WTC11 (cell line): ENCODE results near the gene SNX24. TPM values are rescaled to one million over a fixed set of nuclear protein-coding genes. Genes with fewer than 3 reads are reported as not detected.

Experiments used
- ATAC-seq: fragments of 200-7000 bp; cut with Tn5 transposase; 2 replicates; pipeline ENCODE4 v1.10.0; 2021; ENCODE audit warnings: mild to moderate bottlenecking, moderate library complexity
- CTCF ChIA-PET: fragments of 300-600 bp; sonication (Branson Sonifier 250); formaldehyde crosslinking; loops from one replicate; lab custom pipeline; 2021; ENCODE audit warnings: antibody characterized with exemption; lab: Charles Lee
- POLR2A ChIA-PET: fragments of 350-600 bp; sonication (Branson Sonifier 250); formaldehyde crosslinking; loops from one replicate; lab custom pipeline; 2021; ENCODE audit warnings: antibody characterized with exemption; lab: Charles Lee
- DNase-seq: peaks from one replicate; pipeline ENCODE4 v3.0.0; 2021; ENCODE audit warnings: low spot score
- H3K27ac Mint-ChIP-seq: 2 replicates; pipeline ENCODE4 v1.8.0; 2021; ENCODE audit warnings: mixed read lengths
- H3K27me3 Mint-ChIP-seq: 2 replicates; pipeline ENCODE4 v1.8.0; 2021; ENCODE audit warnings: low read depth, mild to moderate bottlenecking, moderate library complexity, mixed read lengths
- H3K36me3 Mint-ChIP-seq: 2 replicates; pipeline ENCODE4 v1.8.0; 2021; ENCODE audit warnings: mixed read lengths
- H3K4me1 Mint-ChIP-seq: 2 replicates; pipeline ENCODE4 v1.8.0; 2022; ENCODE audit warnings: mixed read lengths
- H3K4me3 Mint-ChIP-seq: 2 replicates; pipeline ENCODE4 v1.8.0; 2021; ENCODE audit warnings: mild to moderate bottlenecking, moderate library complexity, mixed read lengths
- H3K9me3 Mint-ChIP-seq: 2 replicates; pipeline ENCODE4 v1.8.0; 2021; ENCODE audit warnings: mixed read lengths
- ATF1 ChIP-seq: sonication (generic); formaldehyde crosslinking; IDR thresholded peaks from 2 replicates; pipeline ENCODE4 v1.8.1; 2023; ENCODE audit warnings: mild to moderate bottlenecking, moderate library complexity, missing genetic modification reagents
- ATF3 ChIP-seq: sonication (generic); formaldehyde crosslinking; conservative IDR thresholded peaks from 2 replicates; pipeline ENCODE4 v1.8.1; 2022; ENCODE audit warnings: mild to moderate bottlenecking, missing genetic modification reagents
- CTCF ChIP-seq: fragments of 200-600 bp; IDR thresholded peaks from 2 replicates; pipeline ENCODE4 v1.8.0; 2022; ENCODE audit warnings: antibody characterized with exemption
- ESRRA ChIP-seq: sonication (generic); formaldehyde crosslinking; IDR thresholded peaks from 2 replicates; pipeline ENCODE4 v1.8.1; 2022; ENCODE audit warnings: mild to moderate bottlenecking, missing genetic modification reagents, borderline replicate concordance
- IRF1 ChIP-seq: sonication (generic); formaldehyde crosslinking; IDR thresholded peaks from 2 replicates; pipeline ENCODE4 v1.8.0; 2023; ENCODE audit warnings: missing genetic modification reagents
- NFATC4 ChIP-seq: fragments of 250-450 bp; sonication (Bioruptor Pico); IDR thresholded peaks from 2 replicates; pipeline ENCODE4 v1.9.0; 2021; ENCODE audit warnings: mild to moderate bottlenecking
- NFE2L1 ChIP-seq: sonication (generic); formaldehyde crosslinking; IDR thresholded peaks from 2 replicates; pipeline ENCODE4 v1.8.1; 2023; ENCODE audit warnings: missing genetic modification reagents
- NFYB ChIP-seq: sonication (generic); formaldehyde crosslinking; conservative IDR thresholded peaks from 2 replicates; pipeline ENCODE4 v1.8.0; 2022; ENCODE audit warnings: low read depth, missing genetic modification reagents
- OVOL2 ChIP-seq: fragments of 250-450 bp; sonication (Bioruptor Pico); IDR thresholded peaks from 2 replicates; pipeline ENCODE4 v1.9.0; 2021; ENCODE audit warnings: mild to moderate bottlenecking, borderline replicate concordance
- PRDM15 ChIP-seq: sonication (generic); formaldehyde crosslinking; IDR thresholded peaks from 2 replicates; pipeline ENCODE4 v1.8.0; 2022; ENCODE audit warnings: missing genetic modification reagents
- PREB ChIP-seq: sonication (generic); formaldehyde crosslinking; IDR thresholded peaks from 2 replicates; pipeline ENCODE4 v1.8.1; 2022; ENCODE audit warnings: mild to moderate bottlenecking, missing genetic modification reagents, moderate library complexity, borderline replicate concordance
- TEAD1 ChIP-seq: sonication (generic); formaldehyde crosslinking; IDR thresholded peaks from 2 replicates; pipeline ENCODE4 v1.8.0; 2022; ENCODE audit warnings: mild to moderate bottlenecking, missing genetic modification reagents
- ZMAT4 ChIP-seq: fragments of 250-450 bp; sonication (Bioruptor Pico); IDR thresholded peaks from 2 replicates; pipeline ENCODE4 v1.9.0; 2021; ENCODE audit warnings: mild to moderate bottlenecking
- ZNF138 ChIP-seq: sonication (generic); formaldehyde crosslinking; conservative IDR thresholded peaks from 2 replicates; pipeline ENCODE4 v1.8.1; 2022; ENCODE audit warnings: mild to moderate bottlenecking, moderate library complexity, missing genetic modification reagents
- ZNF263 ChIP-seq: sonication (generic); formaldehyde crosslinking; IDR thresholded peaks from 2 replicates; pipeline ENCODE4 v1.8.1; 2022; ENCODE audit warnings: low read depth, mild to moderate bottlenecking, moderate library complexity, missing genetic modification reagents
- ZNF281 ChIP-seq: sonication (generic); formaldehyde crosslinking; IDR thresholded peaks from 2 replicates; pipeline ENCODE4 v1.8.0; 2023; ENCODE audit warnings: mild to moderate bottlenecking, missing genetic modification reagents
- ZNF396 ChIP-seq: fragments of 250-450 bp; sonication (Bioruptor Pico); IDR thresholded peaks from 2 replicates; pipeline ENCODE4 v1.8.0; 2021; ENCODE audit warnings: mild to moderate bottlenecking, moderate library complexity, borderline replicate concordance
- ZNF416 ChIP-seq: fragments of 250-450 bp; sonication (Bioruptor Pico); IDR thresholded peaks from 2 replicates; pipeline ENCODE4 v1.9.0; 2021; ENCODE audit warnings: mild to moderate bottlenecking, inconsistent platforms
- ZNF532 ChIP-seq: fragments of 250-450 bp; sonication (Bioruptor Pico); IDR thresholded peaks from 2 replicates; pipeline ENCODE4 v1.9.0; 2021; ENCODE audit warnings: mild to moderate bottlenecking, borderline replicate concordance
- ZNF671 ChIP-seq: fragments of 250-450 bp; sonication (Bioruptor Pico); IDR thresholded peaks from 2 replicates; pipeline ENCODE4 v1.8.0; 2021; ENCODE audit warnings: mild to moderate bottlenecking
- total RNA-seq: library from RNA; stranded (reverse); gene quantifications from 3 replicates; pipeline ENCODE4 v1.2.3, GENCODE V29; 2021

The SNX24 gene
- total RNA-seq, 1 experiment from 2014 or later = 15.5 TPM

- POLR2A ChIA-PET = interaction anchor here (1.2 kb wide), 1 partner anchor 73 kb away, joined by 5 read pairs; the partner anchor contains the start of gene SNX2
- TF ChIP-seq TEAD1 (CRISPR knock-in tag) (no peak), ESRRA (CRISPR knock-in tag) (no peak), IRF1 (CRISPR knock-in tag) (no peak), ATF3 (CRISPR knock-in tag) (no peak), ZNF138 (CRISPR knock-in tag) (no peak), ZMAT4 (CRISPR knock-in tag) (no peak), PRDM15 (no peak), ZNF416 (CRISPR knock-in tag) (no peak), ZNF396 (CRISPR knock-in tag) (no peak)
- TF ChIP-seq, all 79 proteins: peak for 0
- ATAC-seq = no peak
- H3K27ac Mint-ChIP-seq = no peak overlapping the region
- H3K36me3 Mint-ChIP-seq = peaks cover 1% of the 10 kb centered on the region; the same call in 1 of the 2 replicates
- H3K4me3 Mint-ChIP-seq = no peak overlapping the region
- peaks cover 4% of the 10 kb centered on the region; the same call in 1 of the 2 replicates for H3K9me3 Mint-ChIP-seq
- H3K27me3 Mint-ChIP-seq = peaks cover 18% of the 10 kb centered on the region
- CTCF ChIA-PET = interaction anchor here (1.2 kb wide), 1 partner anchor 331 kb away, joined by 4 read pairs; no protein-coding TSS in a partner anchor
- H3K4me1 Mint-ChIP-seq = peaks cover 36% of the 10 kb centered on the region
- DNase-seq = no peak
Measured at GRCh38 chr5:122847687-122848081, 2.3 kb downstream of the SNX24 start.

GRCh38 chr5:122849771-122850170 lies 4.4 kb downstream of the SNX24 start:
- POLR2A ChIA-PET = no interaction called here
- H3K4me3 Mint-ChIP-seq = no peak overlapping the region
- peaks cover 3% of the 10 kb centered on the region; the same call in 1 of the 2 replicates for H3K36me3 Mint-ChIP-seq
- H3K27me3 Mint-ChIP-seq = peaks cover 1% of the 10 kb centered on the region
- DNase-seq (no peak), ATAC-seq (no peak)
- CTCF ChIA-PET = no interaction called here
- H3K9me3 Mint-ChIP-seq = peaks cover 4% of the 10 kb centered on the region; the same call in 1 of the 2 replicates
- H3K27ac Mint-ChIP-seq = no peak overlapping the region
- H3K4me1 Mint-ChIP-seq = peaks cover 27% of the 10 kb centered on the region
- TF ChIP-seq ZNF671 (CRISPR knock-in tag) = no peak
- no peak for TF ChIP-seq NFE2L1
- no peak for TF ChIP-seq NFATC4 (CRISPR knock-in tag)
- no peak for TF ChIP-seq NFYB (CRISPR knock-in tag)
- TF ChIP-seq ZNF281 (CRISPR knock-in tag) = no peak
- no peak for TF ChIP-seq CTCF
- TF ChIP-seq ZNF263 (CRISPR knock-in tag) = no peak
- no peak for TF ChIP-seq ATF1
- no peak for TF ChIP-seq OVOL2 (CRISPR knock-in tag)
- TF ChIP-seq ZNF532 = no peak
- TF ChIP-seq PREB = no peak
